Eye (tissue), 1 donor: ENCODE results near the gene TUBA1C.
A peak's percentile ranks its signal among the peaks of the same experiment; 100 is the strongest.
"Not testable (repeated sequence)": the region's sequence is repeated elsewhere in the genome, so short reads cannot be mapped to it uniquely, and the experiment has no call there.

Experiments used
- DNase-seq: peaks from one replicate; pipeline ENCODE4 v3.0.0-alpha.2; 2015

The TUBA1C gene

DNA sequence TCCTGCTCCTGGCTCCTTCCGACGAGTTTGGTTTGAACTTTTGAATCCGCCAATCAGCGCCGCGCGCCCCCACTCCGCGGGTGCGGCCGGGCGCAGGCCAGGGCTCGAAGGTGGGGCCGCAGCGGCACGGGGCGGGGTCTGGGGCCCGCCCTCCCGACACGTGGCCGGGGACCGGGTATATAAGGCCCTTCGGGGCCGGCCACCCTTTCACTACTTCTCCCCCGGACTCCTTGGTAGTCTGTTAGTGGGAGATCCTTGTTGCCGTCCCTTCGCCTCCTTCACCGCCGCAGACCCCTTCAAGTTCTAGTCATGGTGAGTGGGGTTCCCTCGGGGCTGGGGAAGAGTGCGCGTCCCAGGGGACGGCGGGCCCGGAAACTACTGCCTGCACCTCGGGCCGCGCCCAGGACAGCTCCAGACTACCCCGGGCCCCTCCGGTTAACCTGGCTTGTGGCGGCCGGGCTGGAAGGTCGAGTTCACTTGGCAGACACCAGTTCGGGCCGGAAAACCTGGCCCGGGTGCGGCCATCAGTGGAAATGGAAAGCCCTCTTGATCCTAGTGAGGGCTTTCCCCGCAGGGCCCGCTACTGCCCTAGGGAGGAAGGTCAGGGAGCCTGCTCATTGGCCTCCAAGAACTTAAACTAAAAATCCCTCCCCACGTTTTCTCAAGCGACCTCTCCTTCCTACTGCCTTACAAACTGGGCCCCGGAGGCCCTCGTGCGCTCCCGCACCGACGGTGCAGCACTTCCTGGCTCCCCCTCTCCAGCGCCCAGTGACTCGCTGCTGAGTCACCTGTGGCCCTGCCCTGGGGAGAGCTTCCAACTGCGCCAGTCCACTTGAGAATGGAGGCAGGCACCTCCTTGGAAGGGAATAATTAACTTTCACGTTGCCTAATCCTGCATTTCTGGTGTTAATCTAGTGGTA, at the start of gene TUBA1C:
TSS of gene TUBA1C (plus strand) at position 210 of the 920 bp plus-strand sequence. CDS start at position 310, 100 bp downstream.
- peak; percentile 91 for DNase-seq

GRCh38 chr12:49219417-49220026, 45.4 kb upstream of the TUBA1C start:
- no peak for DNase-seq

- DNase-seq: no peak
Observed at GRCh38 chr12:49220972-49221371, 43.9 kb upstream of the TUBA1C start.

DNA sequence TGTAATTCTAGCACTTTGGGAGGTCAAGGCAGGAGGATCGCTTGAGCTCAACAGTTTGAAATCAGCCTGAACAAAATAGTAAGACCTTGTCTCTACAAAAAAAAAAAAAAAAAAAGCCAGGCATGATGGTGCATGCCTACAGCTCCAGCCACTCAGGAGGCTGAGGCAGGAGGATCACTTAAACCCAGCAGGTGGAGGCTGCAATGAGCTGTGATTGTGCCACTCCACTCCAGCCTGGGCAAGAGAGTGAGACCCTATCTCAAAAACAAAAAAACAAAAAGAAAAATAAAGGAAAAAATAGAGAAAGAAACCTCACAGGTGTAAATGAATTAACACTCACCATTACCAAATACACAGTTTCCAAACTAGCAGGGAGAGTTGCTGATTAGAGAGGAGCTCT, 41.8 kb upstream of the TUBA1C start:
- DNase-seq: no peak

DNA sequence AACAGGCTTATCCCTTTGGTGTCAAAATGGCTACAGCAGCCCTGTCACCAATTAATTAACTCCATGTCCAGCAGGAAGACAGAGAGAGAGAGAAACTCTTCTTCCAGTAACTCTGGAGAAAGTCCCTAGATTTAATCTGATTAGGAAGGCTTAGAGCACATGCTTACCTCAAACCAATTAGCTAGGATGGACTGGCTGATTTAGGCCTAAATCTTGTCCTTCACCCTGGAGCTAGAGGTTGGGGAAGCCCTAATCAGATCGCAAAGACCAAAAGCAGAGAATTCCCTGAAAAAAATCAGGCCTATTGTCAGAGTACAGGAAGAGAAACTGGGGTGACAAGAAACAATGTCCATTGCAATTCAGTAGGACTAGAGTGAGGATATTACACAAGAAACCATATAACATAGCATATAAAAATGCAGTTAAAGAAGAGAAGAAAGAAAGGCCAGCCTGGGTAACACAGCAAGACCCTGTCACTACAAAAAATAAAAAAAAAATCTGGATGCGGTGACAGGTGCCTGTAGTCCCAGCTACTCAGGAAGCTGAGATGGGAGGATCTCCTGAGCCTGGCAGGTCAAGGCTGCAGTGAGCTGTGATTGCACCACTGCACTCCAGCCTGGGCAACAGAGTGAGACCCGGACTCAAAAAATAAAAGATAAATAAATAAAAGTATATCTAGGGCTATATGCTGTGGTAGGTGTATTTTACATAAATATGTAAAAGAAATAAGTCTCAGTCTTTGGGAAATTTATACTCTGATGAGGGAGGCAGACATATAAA, 41.1 kb upstream of the TUBA1C start:
- peak; percentile 19 for DNase-seq

DNA sequence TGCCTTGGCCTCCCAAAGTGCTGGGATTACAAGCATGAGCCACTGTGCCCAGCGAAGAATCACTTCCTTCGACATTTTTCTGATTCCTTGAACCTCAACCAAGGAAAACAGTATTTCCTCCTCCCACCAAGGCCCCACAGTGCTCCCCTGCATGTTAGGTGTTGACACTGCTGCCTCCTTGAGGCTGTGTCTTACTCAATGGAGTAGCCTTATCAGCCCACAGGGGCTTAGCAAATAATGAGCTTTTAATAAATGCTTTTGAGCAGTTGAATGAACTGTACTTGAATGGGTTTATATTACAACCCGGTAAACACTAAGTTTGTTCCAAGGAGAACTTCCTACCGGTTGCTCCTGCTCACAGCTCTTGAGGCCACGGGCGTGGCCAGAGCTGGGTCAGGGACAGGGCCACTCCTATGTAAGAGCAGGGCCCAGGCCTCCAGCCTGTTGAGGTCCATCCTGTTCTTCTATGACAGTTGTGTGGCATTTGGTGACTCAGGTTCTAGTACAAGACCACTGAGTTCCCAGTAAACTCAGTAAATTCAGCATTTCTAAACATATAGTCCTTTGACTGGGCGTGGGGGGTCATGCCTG, 39.2 kb upstream of the TUBA1C start:
- no peak for DNase-seq

GRCh38 chr12:49227713-49228112, 37.2 kb upstream of the TUBA1C start:
- peak; percentile 96 for DNase-seq

DNA sequence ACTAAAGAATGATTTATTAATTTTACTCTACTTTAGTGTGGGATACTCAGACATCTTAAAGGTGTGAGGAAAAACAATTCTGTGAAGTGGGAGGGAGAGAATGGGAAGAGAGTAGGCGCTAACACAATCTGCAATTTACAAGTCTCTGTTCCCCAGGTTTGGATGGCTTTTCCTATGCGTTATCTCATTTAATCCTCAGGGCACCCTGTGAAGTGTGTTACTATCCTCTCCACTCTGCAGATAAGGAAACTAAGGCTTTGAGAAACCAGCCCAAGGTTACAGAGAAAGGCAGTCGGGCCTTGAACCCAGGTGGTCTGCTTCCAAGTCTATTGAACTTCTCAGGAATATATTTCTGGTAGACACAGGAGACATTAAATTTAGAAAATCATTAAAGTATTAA, 36.2 kb upstream of the TUBA1C start:
- peak; percentile 44 for DNase-seq

DNA sequence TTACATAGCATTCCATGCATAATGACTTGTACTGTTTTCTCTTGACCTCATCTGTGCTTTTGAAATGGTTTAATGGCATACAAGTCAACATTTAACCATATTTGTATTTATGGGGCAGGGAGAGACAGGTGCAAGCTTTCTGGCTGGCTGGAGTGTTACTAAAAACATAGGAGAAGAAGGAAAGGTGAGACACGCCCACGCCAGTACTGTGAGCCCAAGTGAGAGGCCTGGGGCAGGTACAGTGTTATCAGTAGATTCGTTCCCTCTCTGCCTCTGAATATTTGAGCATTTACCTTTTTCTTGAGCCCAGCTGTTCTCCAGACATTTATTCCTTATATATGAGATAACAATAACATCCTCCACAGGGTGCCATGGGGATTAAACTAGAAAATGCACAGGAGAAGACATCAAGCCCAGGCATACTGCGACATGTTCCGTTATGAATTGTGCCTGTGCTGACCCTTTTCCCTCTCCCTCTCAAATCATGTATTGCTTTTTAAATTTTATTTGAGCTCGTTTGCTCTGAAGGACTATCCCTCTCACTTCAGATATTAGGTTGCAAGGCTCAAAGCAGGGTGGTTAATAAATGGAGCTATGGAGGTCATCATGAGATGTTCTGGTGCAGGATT, 34.6 kb upstream of the TUBA1C start:
- DNase-seq: peak; percentile 41

DNA sequence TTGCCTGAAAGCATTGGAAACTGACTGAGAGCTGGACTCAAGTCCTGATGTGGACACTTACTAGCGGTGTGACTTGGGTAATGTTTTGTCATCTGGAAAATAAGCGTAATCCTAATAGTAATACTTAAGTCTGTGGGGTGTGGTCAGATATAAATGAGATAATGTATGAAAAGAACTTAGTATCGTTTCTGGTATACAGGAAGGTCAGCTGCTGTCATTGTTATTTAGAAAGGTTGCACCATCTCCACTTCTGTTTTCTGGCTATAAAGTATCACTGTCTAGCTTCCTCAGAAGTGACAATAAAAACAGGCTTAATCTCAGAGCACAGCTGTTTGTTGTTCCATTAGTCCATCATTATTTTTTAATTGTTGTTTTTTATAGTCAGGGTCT, 34.1 kb upstream of the TUBA1C start:
- no peak for DNase-seq

DNA sequence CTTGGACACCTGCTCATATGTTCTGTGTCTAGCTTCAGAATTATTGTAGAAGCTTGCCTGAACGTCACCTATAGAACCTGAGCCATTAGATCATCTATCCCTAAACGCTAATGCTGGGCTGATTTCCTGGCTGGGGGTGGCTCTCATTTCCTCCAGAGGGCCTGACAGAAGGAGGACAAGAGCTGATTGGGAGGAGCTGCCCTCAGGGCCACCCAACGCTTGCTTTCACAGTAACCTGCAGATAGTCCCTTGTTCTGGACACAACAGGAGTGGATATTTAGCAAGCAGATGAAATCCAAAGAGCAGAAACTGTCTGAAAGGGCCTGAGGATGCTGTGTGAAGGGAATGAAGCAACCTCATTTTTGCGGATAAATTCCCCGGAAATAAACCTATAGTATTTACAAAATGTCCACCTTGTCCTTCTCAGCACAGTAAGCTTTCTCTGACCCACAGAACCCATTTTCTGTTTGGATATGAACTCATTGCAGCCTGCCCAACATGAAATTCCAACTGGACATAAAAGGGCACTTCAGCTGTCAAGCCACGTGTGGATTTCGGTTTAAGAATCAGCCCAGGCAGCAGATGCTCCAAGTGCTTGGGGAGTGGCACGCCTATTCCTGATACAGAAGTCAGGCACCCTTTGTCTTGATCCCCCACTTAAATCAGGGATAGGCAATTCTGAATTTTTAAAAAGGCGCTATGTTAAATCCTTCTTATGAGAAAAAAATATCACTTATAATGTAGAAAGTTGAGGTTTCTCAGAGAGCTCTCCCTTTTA, 32.8 kb upstream of the TUBA1C start:
- peak; percentile 83 for DNase-seq

GRCh38 chr12:49232940-49233841, 31.7 kb upstream of the TUBA1C start:
- DNase-seq: peak; percentile 96

- peak; percentile 71 for DNase-seq
Observed at GRCh38 chr12:49233842-49234526, 30.9 kb upstream of the TUBA1C start.

- DNase-seq: peak; percentile 19
Observed at GRCh38 chr12:49236423-49236822, 28.5 kb upstream of the TUBA1C start.

- no peak for DNase-seq
Observed at GRCh38 chr12:49243631-49244030, 21.3 kb upstream of the TUBA1C start.

- DNase-seq: no peak
Observed at GRCh38 chr12:49244176-49244575, 20.7 kb upstream of the TUBA1C start.

DNA sequence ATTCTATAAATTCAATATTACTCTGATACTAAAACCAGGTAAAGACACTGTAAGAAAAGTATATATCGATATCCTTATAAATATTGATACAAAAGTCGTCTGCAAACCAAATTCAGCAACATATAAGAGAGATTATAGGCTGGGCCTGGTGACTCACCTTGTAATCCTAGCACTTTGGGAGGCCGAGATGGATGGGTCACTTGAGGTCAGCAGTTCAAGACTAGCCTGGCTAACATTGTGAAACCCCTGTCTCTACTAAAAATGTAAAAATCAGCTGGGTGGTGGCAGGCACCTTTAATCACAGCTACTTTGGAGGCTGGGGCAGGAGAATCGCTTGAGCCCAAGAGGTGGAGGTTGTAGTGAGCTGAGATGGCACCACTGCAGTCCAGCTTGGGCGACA, 13.5 kb upstream of the TUBA1C start:
- DNase-seq: no peak

DNA sequence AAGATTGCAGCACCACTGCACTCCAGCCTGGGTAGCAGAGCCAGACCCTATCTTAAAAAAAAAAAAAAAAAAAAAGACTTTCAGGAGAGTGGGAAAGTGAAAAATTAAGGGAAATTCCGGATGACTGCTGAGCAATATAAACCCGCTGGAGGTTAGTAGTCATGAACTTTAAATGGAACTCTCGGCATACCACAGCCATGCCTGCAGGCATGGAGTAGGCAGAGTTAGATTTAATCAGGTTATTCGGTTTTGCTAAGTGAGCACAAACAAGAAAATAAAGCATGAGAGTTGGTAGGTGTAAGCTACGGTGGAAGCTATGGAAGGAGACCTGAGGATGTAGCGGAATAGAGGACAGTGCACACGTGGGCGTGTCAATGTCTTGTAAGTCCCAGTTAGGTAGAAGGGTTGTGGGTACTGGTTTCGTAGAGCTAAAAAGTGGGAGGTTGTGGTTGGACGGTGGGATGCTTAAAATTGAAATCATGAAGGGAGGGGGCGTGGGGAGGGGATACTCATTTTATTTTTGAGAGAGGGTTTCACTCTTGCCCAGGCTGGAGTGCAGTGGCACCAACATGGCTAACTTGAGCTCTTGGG, 11.8 kb upstream of the TUBA1C start:
- DNase-seq: no peak

GRCh38 chr12:49255456-49255855, 9.4 kb upstream of the TUBA1C start:
- DNase-seq: not testable (repeated sequence)
